Liver (tissue), 9 donors: ENCODE measurements around the gene CIITA. TPM values are rescaled to one million over a fixed set of nuclear protein-coding genes. Genes with fewer than 3 reads are reported as not detected.

Experiments
- DNase-seq: peaks from one replicate; pipeline ENCODE4 v3.0.0-alpha.2; 2017; ENCODE audit warnings: low spot score
- H3K27ac ChIP-seq, 2 donors: one replicate each; pipeline ENCODE4 v1.7.0; 2013; ENCODE audit warnings: inconsistent platforms in 2 of 2, low read length in 2 of 2, control low read depth in 1 of 2, low read depth in 1 of 2, mild to moderate bottlenecking in 1 of 2
- H3K27me3 ChIP-seq, 4 donors: one replicate each; pipeline versions ENCODE4 v1.6.1 to v1.7.0; 2013; ENCODE audit warnings: low read length in 3 of 4, inconsistent platforms in 1 of 4, mild to moderate bottlenecking in 1 of 4, moderate library complexity in 1 of 4; ENCODE audit not compliant: control insufficient read depth in 4 of 4, insufficient read depth in 4 of 4
- H3K36me3 ChIP-seq, 4 donors: one replicate each; pipeline versions ENCODE4 v1.6.1 to v1.7.0; 2013; ENCODE audit warnings: low read length in 3 of 4, mild to moderate bottlenecking in 3 of 4, low read depth in 1 of 4, moderate library complexity in 1 of 4; ENCODE audit not compliant: control insufficient read depth in 4 of 4, insufficient read depth in 3 of 4
- H3K4me1 ChIP-seq, 4 donors: one replicate each; pipeline versions ENCODE4 v1.6.1 to v1.7.0; 2013; ENCODE audit warnings: low read length in 3 of 4, mild to moderate bottlenecking in 3 of 4, moderate library complexity in 1 of 4; ENCODE audit not compliant: control insufficient read depth in 4 of 4, insufficient read depth in 4 of 4
- H3K4me3 ChIP-seq, 3 donors: one replicate each; pipeline versions ENCODE4 v1.6.1 to v1.7.0; 2013; ENCODE audit warnings: low read length in 3 of 3, control low read depth in 1 of 3, low read depth in 1 of 3, mild to moderate bottlenecking in 1 of 3
- H3K9ac ChIP-seq, 2 donors: one replicate each; pipeline ENCODE4 v1.7.0; 2013; ENCODE audit warnings: low read length in 2 of 2, mild to moderate bottlenecking in 2 of 2, moderate library complexity in 2 of 2, control low read depth in 1 of 2, low read depth in 1 of 2
- H3K9me3 ChIP-seq, 4 donors: one replicate each; pipeline versions ENCODE4 v1.6.1 to v1.7.0; 2013; ENCODE audit warnings: low read length in 3 of 4; ENCODE audit not compliant: control insufficient read depth in 4 of 4
- EGR1 ChIP-seq, 2 donors: IDR thresholded peaks; 2 replicates each; pipeline ENCODE4 v1.6.1; 2016 to 2018; ENCODE audit warnings: antibody characterized with exemption in 2 of 2, low read depth in 2 of 2
- FOXA1 ChIP-seq: IDR thresholded peaks from 2 replicates; pipeline ENCODE4 v1.6.1; 2016; ENCODE audit warnings: antibody characterized with exemption
- FOXA2 ChIP-seq: IDR thresholded peaks from 2 replicates; pipeline ENCODE4 v1.6.1; 2016; ENCODE audit warnings: antibody characterized with exemption
- GABPA ChIP-seq, 2 donors: IDR thresholded peaks in 1 of 2; conservative IDR thresholded peaks in 1 of 2; 2 replicates each; pipeline ENCODE4 v1.6.1; 2016; ENCODE audit warnings: antibody characterized with exemption in 2 of 2, mild to moderate bottlenecking in 1 of 2, moderate library complexity in 1 of 2
- HNF4A ChIP-seq, 2 donors: conservative IDR thresholded peaks; 2 replicates each; pipeline ENCODE4 v1.6.1; 2016; ENCODE audit warnings: antibody characterized with exemption in 2 of 2, mild to moderate bottlenecking in 2 of 2
- HNF4G ChIP-seq: IDR thresholded peaks from 2 replicates; pipeline ENCODE4 v1.6.1; 2016; ENCODE audit warnings: antibody characterized with exemption
- JUND ChIP-seq, 2 donors: IDR thresholded peaks; 2 replicates each; pipeline ENCODE4 v1.6.1; 2016; ENCODE audit warnings: antibody characterized with exemption in 2 of 2
- NR2F2 ChIP-seq: IDR thresholded peaks from 2 replicates; pipeline ENCODE4 v1.6.1; 2016; ENCODE audit warnings: antibody characterized with exemption
- RAD21 ChIP-seq, 2 donors: IDR thresholded peaks; 2 replicates each; pipeline ENCODE4 v1.6.1; 2016; ENCODE audit warnings: antibody characterized with exemption in 2 of 2, mild to moderate bottlenecking in 2 of 2
- RXRA ChIP-seq, 2 donors: IDR thresholded peaks; 2 replicates each; pipeline ENCODE4 v1.6.1; 2017 to 2018; ENCODE audit warnings: antibody characterized with exemption in 2 of 2, mild to moderate bottlenecking in 1 of 2
- SP1 ChIP-seq: IDR thresholded peaks from 2 replicates; pipeline ENCODE4 v1.6.1; 2018; ENCODE audit warnings: antibody characterized with exemption, mild to moderate bottlenecking
- TAF1 ChIP-seq: conservative IDR thresholded peaks from 2 replicates; pipeline ENCODE4 v1.6.1; 2016; ENCODE audit warnings: antibody characterized with exemption, mild to moderate bottlenecking
- YY1 ChIP-seq: IDR thresholded peaks from 2 replicates; pipeline ENCODE4 v1.6.1; 2016; ENCODE audit warnings: antibody characterized with exemption, mild to moderate bottlenecking
- WGBS: extraction: QIAGEN DNeasy Blood & Tissue Kit; methylation state at CpG from one replicate; pipeline ENCODE4 v1.1.7; 2013; 5-methylcytosine and 5-hydroxymethylcytosine counted together
- polyA plus RNA-seq, 2 donors: library from polyadenylated mRNA; stranded (reverse) in 1 of 2; unstranded in 1 of 2; fragments of 200-250 nt in 1 of 2; fragments of >200 nt in 1 of 2; fragmentation: Nextera tagmentation in 1 of 2; extraction: Ambion mirVana in 1 of 2; gene quantifications; one replicate each; pipeline versions ENCODE4 v1.2.1 to v1.2.3, GENCODE V29; 2013 to 2015
- total RNA-seq, 2 donors: library from RNA; depleted of rRNA; stranded (reverse); fragments of >200 nt; gene quantifications; one replicate each; pipeline ENCODE4 v1.2.3, GENCODE V29; 2014
- TF ChIP-seq, protein P1 (sequence below): IDR thresholded peaks from 2 replicates; pipeline ENCODE4 v1.6.1; 2016; ENCODE audit warnings: antibody characterized with exemption
- TF ChIP-seq, protein P2 (sequence below): IDR thresholded peaks from 2 replicates; pipeline ENCODE4 v1.6.1; 2016; ENCODE audit warnings: antibody characterized with exemption
- TF ChIP-seq, protein P3 (sequence below): IDR thresholded peaks from 2 replicates; pipeline ENCODE4 v1.6.1; 2016; ENCODE audit warnings: antibody characterized with exemption
- TF ChIP-seq, protein P4 (sequence below): IDR thresholded peaks from 2 replicates; pipeline ENCODE4 v1.6.1; 2016; ENCODE audit warnings: antibody characterized with exemption, mild to moderate bottlenecking
- TF ChIP-seq, protein P5 (sequence below): fragments of 150-350 bp; IDR thresholded peaks from 2 replicates; pipeline ENCODE4 v1.5.1; 2017; ENCODE audit warnings: improper control_type of control experiment, low read depth, low read length; ENCODE audit not compliant: missing input control
- donor health status: healthy.
- donor health status: healthy.
- donor health status: healthy.
- donor health status: healthy.
- donor health status: healthy.

The CIITA gene
- total and polyA plus RNA-seq, 4 donors, result 1.6 to 4.2 (median 2.2) TPM

DNA sequence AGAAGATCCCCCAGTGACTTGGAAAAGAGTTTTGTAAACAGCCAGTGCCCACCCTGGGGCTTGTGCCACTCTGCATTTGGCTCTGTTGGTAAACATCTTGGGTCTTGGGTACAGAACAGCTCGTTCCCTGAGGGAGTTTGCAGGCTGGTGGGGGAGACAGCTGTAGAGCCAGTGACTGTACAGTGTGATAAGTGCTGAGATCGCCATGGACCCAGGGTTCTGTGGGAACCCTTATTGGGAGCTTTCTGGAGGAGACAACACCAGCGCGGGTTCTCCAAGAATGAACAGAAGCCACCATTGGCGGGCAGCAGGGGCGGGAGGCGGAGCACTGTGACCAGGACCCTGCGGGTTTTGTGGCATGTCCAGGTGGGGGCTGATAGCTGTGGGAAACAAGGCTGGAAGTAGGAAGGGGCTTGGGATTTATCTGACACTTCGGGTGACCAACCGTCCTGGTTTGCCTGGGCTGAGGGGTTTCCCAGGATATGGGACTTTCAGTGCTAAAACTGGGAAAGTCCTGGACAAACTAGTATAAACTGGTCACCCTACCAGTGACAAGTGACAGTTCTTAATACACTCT is 70.3 kb downstream of the CIITA start:
- Histone ChIP-seq H3K27ac (no peak overlapping the region), H3K27me3 (no peaks in the 10 kb centered on the region), H3K4me3 (no peak overlapping the region), H3K36me3 (no peaks in the 10 kb centered on the region), H3K9me3 (no peaks in the 10 kb centered on the region), H3K4me1 (peaks cover 7 to 53% (median 41%) of the 10 kb centered on the region in 4 donors), H3K9ac (no peak overlapping the region)
- 84% methylated on average over 10 of the region's 10 CpGs for WGBS
- no peak for TF ChIP-seq RXRA (IDR thresholded peaks at IDR 0.05)
- no peak for TF ChIP-seq RAD21 (IDR thresholded peaks at IDR 0.05)
- no peak for TF ChIP-seq HNF4A (conservative IDR thresholded peaks at IDR 0.05)
- TF ChIP-seq JUND (IDR thresholded peaks at IDR 0.05), result no peak
- no peak for TF ChIP-seq FOXA1
- TF ChIP-seq FOXA2, result no peak
- TF ChIP-seq, protein P1, sequence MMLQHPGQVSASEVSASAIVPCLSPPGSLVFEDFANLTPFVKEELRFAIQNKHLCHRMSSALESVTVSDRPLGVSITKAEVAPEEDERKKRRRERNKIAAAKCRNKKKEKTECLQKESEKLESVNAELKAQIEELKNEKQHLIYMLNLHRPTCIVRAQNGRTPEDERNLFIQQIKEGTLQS, result no peak
- no peak for TF ChIP-seq NR2F2
- no peak for TF ChIP-seq EGR1 (IDR thresholded peaks at IDR 0.05; ENCODE audit: low read depth in 2 of 2)
- TF ChIP-seq, protein P2, sequence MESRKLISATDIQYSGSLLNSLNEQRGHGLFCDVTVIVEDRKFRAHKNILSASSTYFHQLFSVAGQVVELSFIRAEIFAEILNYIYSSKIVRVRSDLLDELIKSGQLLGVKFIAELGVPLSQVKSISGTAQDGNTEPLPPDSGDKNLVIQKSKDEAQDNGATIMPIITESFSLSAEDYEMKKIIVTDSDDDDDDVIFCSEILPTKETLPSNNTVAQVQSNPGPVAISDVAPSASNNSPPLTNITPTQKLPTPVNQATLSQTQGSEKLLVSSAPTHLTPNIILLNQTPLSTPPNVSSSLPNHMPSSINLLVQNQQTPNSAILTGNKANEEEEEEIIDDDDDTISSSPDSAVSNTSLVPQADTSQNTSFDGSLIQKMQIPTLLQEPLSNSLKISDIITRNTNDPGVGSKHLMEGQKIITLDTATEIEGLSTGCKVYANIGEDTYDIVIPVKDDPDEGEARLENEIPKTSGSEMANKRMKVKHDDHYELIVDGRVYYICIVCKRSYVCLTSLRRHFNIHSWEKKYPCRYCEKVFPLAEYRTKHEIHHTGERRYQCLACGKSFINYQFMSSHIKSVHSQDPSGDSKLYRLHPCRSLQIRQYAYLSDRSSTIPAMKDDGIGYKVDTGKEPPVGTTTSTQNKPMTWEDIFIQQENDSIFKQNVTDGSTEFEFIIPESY, result no peak
- TF ChIP-seq, protein P3, sequence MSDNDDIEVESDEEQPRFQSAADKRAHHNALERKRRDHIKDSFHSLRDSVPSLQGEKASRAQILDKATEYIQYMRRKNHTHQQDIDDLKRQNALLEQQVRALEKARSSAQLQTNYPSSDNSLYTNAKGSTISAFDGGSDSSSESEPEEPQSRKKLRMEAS, result no peak
- TF ChIP-seq YY1, result no peak
- TF ChIP-seq, protein P4, sequence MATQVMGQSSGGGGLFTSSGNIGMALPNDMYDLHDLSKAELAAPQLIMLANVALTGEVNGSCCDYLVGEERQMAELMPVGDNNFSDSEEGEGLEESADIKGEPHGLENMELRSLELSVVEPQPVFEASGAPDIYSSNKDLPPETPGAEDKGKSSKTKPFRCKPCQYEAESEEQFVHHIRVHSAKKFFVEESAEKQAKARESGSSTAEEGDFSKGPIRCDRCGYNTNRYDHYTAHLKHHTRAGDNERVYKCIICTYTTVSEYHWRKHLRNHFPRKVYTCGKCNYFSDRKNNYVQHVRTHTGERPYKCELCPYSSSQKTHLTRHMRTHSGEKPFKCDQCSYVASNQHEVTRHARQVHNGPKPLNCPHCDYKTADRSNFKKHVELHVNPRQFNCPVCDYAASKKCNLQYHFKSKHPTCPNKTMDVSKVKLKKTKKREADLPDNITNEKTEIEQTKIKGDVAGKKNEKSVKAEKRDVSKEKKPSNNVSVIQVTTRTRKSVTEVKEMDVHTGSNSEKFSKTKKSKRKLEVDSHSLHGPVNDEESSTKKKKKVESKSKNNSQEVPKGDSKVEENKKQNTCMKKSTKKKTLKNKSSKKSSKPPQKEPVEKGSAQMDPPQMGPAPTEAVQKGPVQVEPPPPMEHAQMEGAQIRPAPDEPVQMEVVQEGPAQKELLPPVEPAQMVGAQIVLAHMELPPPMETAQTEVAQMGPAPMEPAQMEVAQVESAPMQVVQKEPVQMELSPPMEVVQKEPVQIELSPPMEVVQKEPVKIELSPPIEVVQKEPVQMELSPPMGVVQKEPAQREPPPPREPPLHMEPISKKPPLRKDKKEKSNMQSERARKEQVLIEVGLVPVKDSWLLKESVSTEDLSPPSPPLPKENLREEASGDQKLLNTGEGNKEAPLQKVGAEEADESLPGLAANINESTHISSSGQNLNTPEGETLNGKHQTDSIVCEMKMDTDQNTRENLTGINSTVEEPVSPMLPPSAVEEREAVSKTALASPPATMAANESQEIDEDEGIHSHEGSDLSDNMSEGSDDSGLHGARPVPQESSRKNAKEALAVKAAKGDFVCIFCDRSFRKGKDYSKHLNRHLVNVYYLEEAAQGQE, result no peak
- no peak for TF ChIP-seq TAF1
- no peak for TF ChIP-seq HNF4G
- TF ChIP-seq GABPA (IDR thresholded peaks at IDR 0.05 in 1 of 2, conservative IDR thresholded peaks at IDR 0.05 in 1 of 2), result no peak
- TF ChIP-seq, protein P5, sequence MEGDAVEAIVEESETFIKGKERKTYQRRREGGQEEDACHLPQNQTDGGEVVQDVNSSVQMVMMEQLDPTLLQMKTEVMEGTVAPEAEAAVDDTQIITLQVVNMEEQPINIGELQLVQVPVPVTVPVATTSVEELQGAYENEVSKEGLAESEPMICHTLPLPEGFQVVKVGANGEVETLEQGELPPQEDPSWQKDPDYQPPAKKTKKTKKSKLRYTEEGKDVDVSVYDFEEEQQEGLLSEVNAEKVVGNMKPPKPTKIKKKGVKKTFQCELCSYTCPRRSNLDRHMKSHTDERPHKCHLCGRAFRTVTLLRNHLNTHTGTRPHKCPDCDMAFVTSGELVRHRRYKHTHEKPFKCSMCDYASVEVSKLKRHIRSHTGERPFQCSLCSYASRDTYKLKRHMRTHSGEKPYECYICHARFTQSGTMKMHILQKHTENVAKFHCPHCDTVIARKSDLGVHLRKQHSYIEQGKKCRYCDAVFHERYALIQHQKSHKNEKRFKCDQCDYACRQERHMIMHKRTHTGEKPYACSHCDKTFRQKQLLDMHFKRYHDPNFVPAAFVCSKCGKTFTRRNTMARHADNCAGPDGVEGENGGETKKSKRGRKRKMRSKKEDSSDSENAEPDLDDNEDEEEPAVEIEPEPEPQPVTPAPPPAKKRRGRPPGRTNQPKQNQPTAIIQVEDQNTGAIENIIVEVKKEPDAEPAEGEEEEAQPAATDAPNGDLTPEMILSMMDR, result no peak
- no peak for TF ChIP-seq SP1
- no peak for DNase-seq
